Stimulated activated CD8-positive, alpha-beta memory T cell treated with anti-CD3 and anti-CD28 coated beads, Interleukin-4, amount 100 ng/mL, for 24 hours (primary cell): ENCODE measurements around the gene DPPA5.
"Not testable (repeated sequence)": the region's sequence is repeated elsewhere in the genome, so short reads cannot be mapped to it uniquely, and the experiment has no call there.

ENCODE experiments used
- DNase-seq: peaks from one replicate; pipeline ENCODE4 v3.0.0-alpha.2; 2020; ENCODE audit warnings: low read depth

DPPA5 gene

DNA sequence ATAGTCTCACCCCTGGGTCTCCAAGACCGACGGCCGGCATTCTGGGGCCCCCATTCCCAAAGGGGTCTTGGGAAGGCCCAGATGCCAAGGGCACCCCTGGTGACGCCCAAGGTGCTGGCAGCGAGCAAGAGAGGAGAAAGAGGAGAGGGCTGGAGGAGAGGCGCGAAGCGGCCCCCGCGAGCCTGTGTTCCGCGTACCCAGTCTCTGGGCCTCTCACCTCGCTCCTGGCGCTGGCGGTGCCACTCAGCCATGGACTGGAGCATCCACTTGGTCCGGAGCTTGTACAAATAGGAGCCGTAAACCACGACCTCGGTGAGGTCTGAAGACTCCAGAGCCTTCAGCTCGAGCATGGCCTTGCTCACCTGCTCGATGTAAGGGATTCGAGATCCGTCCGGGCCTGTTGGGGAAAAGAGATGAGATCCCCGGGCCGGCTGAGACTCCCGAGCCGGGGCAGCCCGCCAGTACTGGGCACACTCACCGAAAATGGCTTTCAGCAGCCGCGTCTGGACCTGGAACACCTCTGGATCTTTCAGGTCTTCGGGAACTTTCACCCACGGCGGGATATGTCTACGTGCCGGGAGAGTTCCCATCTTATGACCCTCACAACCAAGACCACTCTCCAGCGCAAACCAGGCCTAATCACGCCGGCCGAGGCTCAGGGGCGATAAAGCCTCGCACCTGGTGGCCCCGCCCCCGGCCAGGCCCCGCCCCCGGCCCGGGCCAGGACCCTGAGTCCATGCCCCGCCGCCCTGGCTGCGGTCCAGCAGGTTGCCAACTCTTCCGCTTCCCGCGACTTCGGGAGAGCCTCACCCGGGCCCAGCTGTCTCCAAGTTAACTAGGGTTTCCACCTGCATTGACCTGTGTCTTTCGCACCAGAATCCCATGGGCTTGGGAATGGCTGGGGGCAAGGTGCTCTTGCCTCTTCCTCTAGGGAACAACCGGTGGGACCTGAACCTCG lies at the start of gene DPPA5:
Gene DPPA5, minus strand, starts transcription at position 641 of the 958 bp plus-strand sequence. Its CDS starts 51 bp downstream, at position 590.
- no peak for DNase-seq

DNA sequence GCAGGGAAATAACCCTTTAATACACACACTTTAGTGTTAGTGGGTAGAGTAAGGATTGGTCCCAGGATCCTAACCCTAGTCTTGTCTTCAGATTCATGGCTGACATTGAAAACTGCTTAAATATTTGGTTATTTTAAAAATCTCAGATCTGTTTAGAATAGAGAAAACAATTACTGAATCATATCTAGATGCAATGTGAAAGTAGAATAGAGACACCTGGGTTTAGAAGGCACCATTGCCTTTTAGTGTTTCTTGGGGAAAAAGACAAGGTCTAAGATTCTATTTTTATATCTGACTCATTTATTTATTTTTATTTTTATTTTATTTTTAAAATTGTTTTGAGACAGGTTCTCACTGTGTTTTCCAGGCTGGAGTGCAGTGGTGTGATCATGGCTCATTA lies 46.6 kb upstream of the DPPA5 start:
- no peak for DNase-seq

GRCh38 chr6:73395875-73396274 lies 41.8 kb upstream of the DPPA5 start:
- no peak for DNase-seq

DNA sequence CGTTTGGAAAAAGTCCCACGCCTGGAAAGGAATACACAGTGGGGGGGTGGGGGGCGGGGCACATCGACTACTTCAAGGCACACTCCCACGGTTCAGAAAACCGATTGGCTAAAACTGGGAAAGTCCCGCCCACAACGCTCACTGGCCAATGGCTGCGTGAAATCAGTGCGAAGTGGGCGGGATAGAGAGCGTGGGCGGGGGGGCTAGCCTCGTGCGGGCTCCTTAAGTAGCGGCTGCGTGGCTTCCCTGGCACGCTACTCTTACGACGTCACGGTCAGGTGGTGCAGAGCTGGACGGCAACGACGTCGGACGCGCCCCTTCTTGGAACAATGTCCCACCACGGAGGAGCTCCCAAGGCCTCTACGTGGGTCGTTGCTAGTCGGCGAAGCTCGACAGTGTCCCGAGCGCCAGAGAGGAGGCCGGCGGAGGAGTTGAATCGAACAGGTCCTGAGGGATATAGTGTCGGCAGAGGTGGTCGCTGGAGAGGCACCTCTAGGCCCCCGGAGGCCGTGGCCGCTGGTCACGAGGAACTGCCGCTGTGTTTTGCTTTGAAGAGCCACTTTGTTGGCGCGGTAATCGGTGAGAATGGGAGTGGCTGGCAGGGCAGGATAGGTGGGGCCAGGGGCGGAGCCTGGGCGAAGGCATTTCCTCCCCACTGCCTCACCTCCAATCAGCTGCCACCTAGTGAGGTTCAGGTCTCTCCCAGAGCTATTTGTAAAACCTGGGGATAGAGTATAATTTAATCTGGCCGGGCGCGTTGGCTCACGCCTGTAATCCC lies 40.7 kb upstream of the DPPA5 start, which contains the start of gene DDX43:
Gene DDX43, plus strand, starts transcription at position 252 of the 778 bp plus-strand sequence. Its CDS starts 78 bp downstream, at position 330.
- DNase-seq = no peak

- no peak for DNase-seq
These were observed 39.2 kb upstream of the DPPA5 start for GRCh38 chr6:73393278-73393677.

- not testable (repeated sequence) for DNase-seq
These were observed 38.1 kb upstream of the DPPA5 start for GRCh38 chr6:73392188-73392587.

GRCh38 chr6:73391675-73392074 lies 37.6 kb upstream of the DPPA5 start:
- DNase-seq = no peak

GRCh38 chr6:73389854-73390253 lies 35.8 kb upstream of the DPPA5 start:
- DNase-seq = no peak

GRCh38 chr6:73388800-73389512 lies 34.9 kb upstream of the DPPA5 start:
- DNase-seq = peak; percentile 45

DNA sequence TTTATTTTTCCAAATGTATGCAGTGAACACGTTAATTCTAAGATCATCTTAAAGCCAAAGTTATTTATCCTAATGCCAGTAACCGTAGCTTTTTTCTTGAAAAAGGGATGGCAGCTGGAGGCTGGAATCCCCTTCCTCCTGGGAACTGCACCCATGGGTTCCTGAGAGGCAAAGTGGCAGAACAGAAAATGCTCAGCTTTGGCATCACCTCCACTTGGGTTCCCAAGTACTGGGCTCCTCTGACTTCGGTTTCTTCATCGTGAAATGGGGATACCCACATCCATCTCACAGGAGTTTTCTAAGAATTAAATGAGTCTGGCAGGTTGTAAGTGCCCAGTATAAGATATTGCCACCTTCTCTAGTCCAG lies 34.3 kb upstream of the DPPA5 start:
- DNase-seq = no peak

DNA sequence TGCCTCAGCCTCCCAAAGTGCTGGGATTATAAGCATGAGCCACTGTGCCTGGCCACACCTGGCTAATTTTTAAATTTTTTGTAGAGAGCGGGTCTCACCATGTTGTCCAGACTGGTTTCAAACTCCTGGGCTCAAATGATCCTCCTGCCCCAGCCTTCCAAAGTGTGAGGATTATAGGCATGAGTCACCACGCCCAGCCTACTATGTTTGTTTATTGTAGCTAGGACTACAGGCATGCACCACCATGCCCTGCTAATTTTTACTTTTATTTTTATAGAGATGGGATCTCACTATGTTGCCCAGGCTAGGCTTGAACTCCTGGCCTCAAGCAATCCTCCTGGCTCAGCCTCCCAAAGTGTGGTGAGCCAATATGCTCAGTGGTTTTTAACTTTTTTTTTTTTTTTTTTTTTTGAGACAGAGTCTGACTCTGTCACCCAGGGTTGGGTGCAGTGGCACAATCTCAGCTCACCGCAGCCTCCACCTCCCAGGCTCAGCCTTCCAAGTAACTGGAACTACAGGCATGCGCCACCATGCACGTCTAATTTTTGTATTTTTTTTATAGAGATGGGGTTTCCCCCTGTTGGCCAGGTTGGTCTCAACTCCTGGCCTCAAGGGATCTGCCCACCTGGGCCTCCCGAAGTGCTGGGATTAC lies 28.5 kb upstream of the DPPA5 start:
- no peak for DNase-seq

DNA sequence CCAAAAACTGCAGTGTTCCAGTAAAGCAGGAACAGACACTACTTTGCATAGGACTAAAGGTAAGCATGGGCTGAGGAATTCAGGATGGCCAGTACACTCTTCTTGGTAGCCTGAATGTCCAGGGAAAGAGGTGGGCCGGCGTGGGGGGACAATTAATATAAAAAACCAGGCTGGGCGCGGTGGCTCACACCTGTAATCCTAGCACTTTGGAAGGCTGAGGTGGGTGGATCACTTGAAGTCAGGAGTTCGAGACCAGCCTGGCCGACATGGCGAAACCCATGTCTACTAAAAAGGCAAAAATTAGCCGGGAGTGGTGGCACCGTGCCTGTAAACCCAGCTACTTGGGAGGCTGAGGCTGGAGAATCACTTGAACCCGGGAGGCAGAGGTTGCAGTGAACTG lies 27.5 kb upstream of the DPPA5 start:
- DNase-seq = not testable (repeated sequence)

DNA sequence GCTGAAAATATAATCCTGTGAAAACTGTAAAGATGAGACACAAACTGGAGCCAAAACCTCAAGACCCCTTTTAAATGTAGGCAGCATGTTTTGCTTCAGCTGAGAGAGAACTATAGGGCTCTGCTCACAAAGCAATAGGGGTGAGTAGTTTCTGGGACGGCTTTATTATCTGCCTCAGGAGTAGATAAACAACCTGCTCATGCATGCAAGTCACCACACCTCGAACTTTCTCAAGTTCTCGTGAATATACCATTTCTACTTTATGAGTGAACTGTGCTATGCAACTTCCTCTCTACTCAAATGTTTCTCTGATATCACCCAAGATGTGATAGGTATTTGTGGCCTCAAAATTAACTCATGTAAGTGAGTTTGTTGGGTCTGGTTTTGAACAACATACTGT lies 23.1 kb upstream of the DPPA5 start:
- DNase-seq = no peak

GRCh38 chr6:73375216-73375615 lies 21.1 kb upstream of the DPPA5 start:
- DNase-seq = no peak

- DNase-seq = no peak
These were observed 18.4 kb upstream of the DPPA5 start for GRCh38 chr6:73372516-73372915.

DNA sequence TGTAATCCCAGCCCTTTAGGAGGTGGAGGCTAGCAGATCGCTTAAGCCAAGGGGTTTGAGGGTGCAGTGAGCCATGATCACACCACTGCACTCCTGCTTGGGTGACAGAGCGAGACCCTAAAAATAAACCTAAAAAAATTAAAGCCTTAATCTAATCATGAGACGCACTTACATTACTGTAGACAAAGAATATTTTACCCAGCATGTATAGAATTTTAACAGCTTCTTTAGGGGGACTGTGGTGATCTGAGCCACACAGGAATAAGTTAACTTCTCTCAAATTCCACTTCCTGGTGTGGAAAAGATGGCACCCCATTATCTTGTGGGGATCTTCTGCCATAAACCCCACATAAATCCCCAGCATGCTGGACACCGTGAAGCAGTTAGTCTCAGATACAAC lies 17.9 kb upstream of the DPPA5 start:
- no peak for DNase-seq

- no peak for DNase-seq
These were observed 15.5 kb upstream of the DPPA5 start, which contains the start of gene OOEP for GRCh38 chr6:73369563-73369962. TSS of gene OOEP (minus strand) at chr6:73369897. CDS start at chr6:73369792, 105 bp downstream.

- DNase-seq = no peak
These were observed 15.1 kb upstream of the DPPA5 start for GRCh38 chr6:73369157-73369556.

GRCh38 chr6:73368675-73369074 lies 14.6 kb upstream of the DPPA5 start:
- DNase-seq = no peak

- DNase-seq = no peak
These were observed 13.8 kb upstream of the DPPA5 start for GRCh38 chr6:73367761-73368355.

DNA sequence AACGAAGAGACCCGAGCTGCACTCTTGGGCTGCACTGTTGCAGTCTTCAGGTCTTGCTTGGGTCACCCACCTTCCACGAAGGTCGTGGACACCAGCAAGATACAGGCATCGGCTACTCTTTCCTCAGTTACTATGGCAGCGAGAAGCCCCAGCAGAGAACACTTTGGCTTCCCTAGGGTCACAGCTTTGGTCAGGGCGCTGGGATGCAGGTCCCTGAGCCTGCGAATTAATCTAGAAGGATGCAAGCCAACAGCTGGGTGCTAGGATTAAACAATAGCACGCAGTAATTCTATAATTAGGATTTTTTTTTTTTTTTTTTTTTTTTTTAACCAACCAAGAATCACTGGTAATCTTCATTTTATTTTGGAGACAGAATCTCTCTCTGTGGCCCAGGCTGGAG lies 10.5 kb upstream of the DPPA5 start:
- DNase-seq = no peak
